HG03139 (cell line): ENCODE data around the gene CASP5.
A peak's percentile ranks its signal among the peaks of the same experiment; 100 is the strongest.
"Not testable (repeated sequence)": the region's sequence is repeated elsewhere in the genome, so short reads cannot be mapped to it uniquely, and the experiment has no call there.

Experiments used
- ATAC-seq: cut with Tn5 transposase; IDR thresholded peaks from one replicate; pipeline ENCODE4 v1.9.1; 2021; ENCODE audit not compliant: unreplicated experiment

The CASP5 gene

DNA sequence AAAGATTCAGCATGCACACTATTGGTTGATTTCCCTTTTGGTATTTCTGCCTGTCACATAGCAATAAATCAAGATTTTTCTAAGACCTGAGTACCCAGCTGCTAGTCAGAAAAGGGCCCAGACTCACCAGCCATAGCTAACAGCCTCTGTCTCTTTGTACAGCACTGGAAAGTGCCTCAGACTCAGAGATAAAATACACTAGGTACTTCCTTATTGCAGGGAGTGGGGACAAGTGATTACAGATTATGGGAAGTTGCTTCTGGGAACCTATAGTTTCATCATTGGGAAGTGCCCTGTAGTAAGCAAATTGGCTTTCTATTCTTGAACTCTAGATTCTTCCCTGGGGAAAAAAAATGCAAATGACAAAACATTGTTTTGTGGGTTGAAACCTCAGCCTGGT lies at the start of gene CASP5:
TSS of gene CASP5 (minus strand) at position 166 of the 400 bp plus-strand sequence. CDS start at position 134, 32 bp downstream.
- ATAC-seq: no peak

DNA sequence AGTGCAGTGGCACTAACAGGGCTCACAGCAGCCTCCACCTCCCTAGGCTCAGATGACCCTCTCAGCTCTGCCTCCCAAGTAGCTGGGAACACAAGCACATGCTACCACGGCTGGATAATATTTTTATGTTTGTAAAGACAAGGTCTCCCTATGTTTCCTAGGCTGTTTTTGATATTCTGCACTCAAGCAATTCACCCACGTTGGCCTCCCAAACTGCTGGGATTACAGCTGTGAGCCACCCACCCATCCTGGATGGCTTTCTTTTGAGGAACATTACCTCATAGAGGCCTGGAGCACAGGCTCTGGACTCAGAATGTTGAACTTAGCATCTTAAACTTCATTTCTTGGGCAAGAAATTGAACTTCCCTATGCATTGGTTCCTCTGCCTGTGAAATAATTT lies 49.1 kb upstream of the CASP5 start:
- not testable (repeated sequence) for ATAC-seq

DNA sequence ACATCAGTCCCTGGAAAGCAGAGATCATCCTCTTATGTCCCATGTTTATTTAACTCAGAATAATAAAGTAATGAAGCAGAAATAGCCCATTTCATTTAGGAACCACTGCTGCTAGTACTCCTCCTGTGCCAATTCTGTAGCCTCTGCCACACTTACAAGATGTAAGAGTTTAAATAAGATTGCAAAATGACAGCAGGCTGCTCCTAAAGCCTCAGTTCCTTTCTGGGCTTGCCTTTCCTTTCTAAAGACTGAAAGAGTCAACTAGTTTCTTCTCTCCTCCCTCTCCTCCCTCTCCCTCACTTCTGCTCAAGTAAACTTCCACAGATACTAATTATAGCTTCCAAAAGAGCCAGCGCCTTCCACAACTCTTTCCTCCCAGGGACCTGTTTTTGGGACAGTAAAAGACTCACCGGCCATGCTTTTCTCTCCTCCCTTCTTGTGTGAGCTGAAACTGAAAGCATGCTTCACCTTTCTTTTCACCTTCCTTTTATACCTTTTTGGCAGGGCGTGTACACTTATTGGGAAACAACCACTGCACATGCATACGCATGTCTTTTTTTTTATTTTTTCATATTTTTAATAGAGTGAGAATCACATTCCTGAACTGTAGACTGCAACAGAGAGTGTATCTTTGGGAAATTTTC lies 48.2 kb upstream of the CASP5 start:
- no peak for ATAC-seq

DNA sequence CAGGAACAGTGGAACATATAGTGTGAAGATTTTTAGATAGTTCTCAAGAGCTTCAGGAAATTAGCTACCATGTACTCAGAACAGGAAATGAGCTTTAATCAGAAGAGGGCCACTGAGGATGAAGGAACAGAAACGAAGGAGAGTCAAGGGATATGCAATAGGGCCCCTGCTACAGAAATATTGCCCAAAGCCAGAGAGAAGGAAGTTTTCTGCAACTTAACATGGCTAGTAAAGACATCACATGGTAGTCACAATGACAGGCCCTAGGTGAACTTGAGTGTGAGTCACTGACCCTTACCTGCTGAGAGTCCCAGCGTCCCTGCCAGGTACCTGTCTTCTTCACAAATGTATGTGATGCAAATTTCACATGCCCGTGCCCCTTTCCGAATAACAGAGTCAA lies 47.3 kb upstream of the CASP5 start:
- no peak for ATAC-seq

DNA sequence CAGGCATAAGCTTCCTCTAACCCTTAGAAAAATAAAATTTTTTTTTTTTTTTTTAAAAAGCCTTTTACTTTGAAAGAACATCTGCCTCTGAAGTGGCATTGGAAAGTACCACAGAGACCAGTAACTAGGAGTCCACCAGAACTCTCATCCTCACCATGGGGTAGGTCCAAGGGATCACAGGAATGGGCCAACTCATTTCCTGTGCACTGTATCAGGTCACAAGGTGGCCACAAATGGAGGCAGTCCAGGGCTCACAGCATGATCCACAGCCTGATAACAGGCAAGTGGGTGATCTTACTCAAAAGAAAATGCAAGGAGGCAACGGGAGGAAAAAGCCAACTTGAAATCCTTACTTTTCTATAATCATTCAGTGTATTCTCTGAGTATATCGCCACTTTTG lies 46.8 kb upstream of the CASP5 start:
- not testable (repeated sequence) for ATAC-seq

DNA sequence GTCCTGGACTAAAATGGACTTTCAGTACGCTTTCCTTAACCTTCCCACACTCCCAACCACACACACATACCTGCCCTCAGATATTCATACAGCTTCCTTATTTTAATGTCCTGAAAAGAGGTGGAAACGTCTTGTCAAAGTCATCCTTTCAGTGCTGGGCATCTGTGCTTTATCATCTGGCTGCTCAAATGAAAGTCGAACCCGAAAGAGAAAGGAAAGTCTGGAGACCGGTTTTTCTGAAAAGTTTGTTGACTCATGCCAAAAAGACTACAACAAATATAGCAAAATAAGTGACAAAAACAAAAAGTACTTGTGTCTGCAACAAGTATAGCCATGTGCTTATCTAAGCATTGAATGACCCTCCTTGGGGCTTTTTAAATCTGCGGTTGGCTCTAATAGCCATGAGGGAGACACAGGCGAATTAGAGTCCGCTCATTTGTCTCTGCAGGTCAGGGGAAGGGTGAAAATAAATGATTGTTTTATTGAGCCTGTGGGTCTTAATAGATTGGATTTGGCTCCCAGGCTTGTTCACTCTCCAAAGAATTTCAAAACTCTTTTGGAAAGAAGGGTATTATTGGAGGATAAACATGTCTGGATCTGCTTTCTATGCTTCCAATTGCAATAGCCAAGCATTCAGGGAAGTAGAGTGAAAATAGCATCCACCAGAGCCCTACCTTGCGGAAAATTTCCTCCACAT lies 40.4 kb upstream of the CASP5 start:
- ATAC-seq: not testable (repeated sequence)

DNA sequence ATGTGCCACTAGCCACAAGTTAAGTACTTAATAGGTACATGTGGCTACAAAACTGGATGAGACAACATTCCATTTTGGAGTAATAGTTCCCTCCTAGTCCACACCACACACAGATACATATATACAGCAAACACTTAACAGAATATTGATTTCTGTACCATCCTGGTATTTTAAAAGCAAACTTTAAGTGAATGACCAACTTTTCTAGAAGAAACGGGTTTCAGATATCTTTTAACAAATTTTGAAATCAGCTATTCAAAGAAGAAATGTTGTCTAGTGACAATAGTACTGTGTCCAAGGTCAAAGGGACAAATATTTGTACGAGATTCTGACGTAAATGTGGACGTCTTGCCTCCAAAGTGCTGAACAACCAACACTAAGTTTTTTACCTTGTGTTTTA lies 34.5 kb upstream of the CASP5 start:
- ATAC-seq: no peak

DNA sequence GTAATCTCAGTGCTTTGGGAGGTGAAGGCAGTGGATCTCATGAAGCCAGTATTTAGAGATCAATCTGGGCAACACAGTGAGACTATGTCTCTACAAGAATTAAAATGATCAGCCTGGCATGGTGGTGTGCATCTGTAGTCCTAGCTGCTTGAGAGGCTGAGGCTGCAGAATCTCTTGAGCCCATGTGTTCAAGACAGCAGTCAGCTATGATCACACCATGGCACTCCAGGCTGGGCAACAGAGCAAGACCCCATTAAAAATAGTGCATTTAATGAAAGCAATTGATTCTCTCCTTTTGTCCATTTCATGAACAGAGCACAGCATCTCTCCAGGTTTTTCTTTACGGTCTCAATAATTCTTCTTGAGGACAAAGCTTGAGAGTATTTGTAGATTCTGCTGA lies 33.5 kb upstream of the CASP5 start:
- ATAC-seq: no peak

DNA sequence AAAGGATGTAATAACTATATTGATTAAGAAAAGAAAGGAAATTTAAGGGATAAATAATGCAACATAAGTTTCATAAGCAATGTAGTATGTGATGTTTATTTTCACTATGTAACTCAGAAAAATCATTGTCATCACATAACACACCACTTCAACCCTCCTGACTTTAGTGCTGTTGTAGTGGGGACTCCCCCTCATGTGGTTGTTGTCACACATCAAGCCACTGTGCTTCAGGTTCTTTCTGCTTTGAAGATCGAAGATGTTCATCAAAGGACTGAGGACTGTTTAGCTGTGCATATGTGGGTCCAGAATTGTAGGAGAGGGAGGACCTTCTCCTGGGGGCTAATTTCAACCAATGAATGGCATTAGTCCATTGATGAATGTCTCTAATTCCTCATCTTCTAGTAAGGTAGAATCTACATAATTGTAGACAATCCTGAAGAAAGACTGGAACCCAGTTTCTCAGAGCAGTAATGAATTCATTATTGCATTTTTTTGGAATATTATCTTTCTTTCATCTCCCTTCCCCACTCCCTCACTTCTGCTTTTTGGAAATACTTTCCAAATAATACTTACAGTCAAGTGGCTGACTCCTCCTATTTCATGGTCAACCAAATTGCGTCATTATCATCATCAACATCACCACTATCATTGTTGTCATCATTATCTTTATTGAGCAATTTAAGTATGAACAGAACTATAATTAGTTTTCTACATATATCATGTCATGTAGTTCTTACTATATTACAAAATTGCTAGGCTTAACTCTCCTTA lies 31.9 kb upstream of the CASP5 start:
- no peak for ATAC-seq

DNA sequence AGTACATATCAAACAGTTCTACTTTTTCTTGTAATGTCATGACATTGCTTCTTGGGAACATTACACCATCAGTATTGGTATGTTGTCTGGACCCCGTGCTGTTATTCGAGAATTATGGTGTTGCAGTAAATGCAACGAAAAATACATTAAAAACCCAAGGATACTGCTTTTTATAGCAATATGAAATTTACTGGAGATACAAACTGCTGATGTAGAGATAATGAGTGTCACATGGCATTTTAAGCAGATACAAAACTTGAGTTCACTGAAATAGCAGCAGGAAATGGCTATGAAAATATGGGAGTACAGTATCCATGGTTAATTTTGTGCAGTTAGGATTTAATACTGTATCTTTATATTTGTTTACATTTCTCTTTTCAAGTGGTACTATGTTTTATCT lies 29.5 kb upstream of the CASP5 start:
- no peak for ATAC-seq

DNA sequence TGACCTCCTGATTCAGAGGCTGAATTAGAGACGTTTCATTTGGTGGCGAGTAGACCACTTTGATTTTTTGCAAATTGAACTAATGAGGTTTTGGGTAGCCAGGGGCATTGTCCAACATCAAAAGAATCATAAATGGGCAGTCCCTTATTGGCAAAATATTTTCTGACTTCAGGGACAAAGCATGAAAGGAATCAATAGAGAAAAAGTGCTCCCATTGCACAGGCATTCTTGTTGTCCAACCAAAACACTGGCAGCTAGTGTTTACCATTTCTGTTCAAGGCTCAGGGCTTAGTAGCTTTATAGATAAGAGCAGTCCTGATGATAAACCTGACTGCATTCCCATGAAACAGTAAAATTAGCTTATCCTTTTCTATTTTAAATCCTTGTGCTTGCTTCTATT lies 28.6 kb upstream of the CASP5 start:
- ATAC-seq: no peak

DNA sequence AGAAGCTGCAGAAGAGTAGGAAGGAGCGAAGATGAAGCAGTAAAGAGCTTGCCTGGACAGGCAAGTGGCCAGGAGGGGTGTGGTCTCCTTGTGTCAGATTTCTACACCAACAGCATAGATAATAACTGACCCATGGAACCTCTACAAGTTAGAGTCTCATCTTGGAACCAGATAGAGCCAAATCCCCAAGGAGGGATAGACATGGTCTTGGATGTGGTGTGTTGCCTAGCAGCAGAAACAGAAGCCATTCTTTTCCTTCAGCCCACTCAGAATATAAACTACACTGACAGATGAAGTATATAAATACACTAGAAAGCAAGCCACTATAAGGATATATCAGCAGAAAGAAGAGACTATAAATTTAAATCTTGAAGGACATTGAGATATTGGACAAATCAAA lies 26.5 kb upstream of the CASP5 start:
- ATAC-seq: no peak

DNA sequence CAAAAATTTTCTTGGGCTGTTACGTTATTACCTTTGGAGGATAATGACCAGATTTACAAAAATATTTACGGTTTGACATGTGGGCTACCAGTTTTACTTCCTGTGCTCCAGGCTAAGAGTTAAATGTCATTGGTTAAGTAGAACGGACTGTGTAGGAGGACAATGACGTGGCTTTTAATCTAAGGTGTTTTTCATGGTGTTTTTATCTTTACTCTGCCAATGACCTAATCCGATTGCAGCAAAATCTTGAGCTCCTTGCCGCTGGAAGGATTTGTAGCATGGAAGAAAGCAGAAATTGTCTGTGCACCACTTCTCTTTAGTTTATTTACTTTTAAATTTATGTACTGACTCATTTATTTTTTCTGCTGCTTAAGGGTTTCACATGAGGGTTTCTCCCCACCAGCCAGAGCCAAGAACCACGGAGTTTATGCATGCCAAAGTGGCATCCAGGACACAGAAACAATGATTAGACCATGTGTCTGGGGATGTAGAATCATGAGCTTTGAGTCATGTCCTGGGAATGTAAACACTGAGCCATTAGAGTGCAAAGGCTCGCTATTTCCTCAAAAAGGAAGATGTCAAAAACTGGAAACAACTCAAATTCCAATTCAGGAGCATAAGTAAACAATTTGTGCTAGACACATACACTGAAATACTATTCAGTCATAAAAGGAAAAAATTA lies 24.1 kb upstream of the CASP5 start:
- no peak for ATAC-seq

DNA sequence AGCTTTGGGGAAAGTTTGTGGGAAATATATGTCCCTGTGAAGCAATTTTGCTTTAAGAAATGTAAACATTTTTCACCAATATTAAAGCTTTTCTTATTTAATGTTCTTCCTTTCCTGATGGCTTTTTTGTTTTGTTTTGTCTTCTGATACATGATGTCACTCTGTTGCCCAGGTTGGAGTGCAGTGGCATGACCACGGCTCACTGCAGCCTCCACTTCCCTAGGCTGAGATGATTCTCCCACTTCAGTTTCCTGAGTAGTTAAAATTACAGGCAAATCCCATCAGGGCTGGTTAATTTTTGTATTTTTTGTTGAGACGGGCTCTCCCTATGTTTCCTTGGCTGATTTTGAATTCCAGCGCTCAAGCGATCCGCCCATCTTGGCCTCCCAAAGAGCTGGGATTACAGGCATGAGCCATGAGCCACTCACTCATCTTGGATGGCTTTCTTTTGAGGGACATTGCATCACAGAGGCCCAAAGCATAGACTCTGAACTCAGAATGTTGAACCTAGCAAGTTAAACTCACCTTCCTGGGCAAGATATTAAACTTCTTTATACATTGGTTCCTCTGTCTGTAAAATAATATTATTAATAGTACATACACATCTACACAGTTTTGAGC lies 22.8 kb upstream of the CASP5 start:
- ATAC-seq: no peak

DNA sequence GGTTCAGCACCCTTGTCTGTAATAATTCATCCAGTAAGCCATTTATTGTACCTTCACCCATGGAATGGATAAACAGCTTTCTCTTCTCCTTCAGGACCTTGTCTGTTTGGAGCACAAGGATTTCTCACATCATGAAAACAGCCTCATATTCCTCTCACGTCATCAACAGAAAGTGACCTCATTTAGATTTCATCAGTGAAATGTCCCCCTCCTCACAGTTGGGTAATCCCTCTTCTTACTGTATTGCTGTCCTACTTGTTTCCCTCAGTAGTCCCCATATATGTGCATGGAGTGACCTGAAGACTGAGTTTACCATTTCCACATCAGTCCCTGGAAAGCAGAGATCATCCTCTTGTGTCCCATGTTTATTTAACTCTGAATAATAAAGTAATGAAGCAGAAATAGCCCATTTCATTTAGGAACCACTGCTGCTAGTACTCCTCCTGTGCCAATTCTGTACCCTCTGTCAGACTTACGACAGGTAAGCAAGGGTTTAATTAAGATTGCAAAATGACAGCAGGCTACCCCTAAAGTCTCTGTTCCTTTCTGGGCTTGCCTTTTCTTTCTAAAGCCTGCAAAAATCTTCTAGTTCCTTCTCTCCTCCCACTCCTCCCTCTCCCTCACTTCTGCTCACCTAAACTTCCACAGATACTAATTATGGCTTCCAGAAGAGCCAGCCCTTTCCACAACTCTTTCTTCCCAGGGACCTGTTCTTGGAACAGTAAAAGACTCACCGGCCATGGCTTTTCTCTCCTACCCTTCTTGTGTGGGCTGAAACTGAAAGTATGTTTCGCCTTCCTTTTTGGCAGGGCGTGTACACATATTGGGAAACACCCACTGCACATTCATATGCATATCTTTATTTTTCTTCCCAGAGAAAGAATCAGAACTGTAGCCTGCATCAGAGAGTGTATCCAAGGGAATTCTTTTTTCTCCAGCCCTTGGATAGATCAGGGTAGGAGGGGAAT lies 21.9 kb upstream of the CASP5 start, which contains the start of gene CARD16:
TSS of gene CARD16 (minus strand) at position 779 of the 968 bp plus-strand sequence. CDS start at position 741, 38 bp downstream.
- peak; percentile 99 for ATAC-seq

DNA sequence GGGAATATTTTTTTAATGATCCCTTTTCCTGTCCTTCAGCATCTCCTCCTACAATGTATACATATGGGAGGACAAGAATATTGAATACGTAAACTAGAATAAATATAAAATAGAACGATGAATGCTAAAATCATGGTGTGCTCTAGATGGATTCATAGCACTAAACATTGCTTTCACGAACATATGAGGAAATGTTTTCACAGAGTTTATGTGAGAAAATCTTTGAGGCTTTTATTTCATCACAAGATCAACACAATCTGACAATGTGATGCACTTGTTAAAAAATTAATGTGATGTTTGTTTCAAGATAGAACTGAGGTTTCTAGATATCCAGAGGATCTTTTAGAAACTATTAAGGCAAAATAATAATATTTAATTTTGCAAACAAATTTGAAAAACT lies 19.2 kb upstream of the CASP5 start:
- no peak for ATAC-seq

DNA sequence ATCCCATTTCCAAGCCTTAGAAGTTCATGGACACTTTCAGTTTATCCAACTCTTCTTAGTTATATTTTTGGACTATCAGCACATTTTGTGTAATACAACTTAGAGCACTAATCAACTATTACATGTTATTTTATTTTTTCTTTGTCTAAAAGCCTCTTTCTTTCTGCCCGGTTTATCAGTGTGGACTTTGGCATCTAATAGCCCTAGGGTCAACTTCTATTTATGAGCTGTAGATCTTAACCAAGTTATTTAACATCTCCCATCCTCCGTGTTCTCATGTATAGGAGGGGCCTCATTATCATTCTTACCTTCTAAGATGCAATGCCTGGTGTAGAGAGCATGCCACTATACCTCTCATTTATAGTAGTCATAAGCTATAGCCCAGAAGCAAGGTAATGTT lies 17.7 kb upstream of the CASP5 start:
- ATAC-seq: no peak

DNA sequence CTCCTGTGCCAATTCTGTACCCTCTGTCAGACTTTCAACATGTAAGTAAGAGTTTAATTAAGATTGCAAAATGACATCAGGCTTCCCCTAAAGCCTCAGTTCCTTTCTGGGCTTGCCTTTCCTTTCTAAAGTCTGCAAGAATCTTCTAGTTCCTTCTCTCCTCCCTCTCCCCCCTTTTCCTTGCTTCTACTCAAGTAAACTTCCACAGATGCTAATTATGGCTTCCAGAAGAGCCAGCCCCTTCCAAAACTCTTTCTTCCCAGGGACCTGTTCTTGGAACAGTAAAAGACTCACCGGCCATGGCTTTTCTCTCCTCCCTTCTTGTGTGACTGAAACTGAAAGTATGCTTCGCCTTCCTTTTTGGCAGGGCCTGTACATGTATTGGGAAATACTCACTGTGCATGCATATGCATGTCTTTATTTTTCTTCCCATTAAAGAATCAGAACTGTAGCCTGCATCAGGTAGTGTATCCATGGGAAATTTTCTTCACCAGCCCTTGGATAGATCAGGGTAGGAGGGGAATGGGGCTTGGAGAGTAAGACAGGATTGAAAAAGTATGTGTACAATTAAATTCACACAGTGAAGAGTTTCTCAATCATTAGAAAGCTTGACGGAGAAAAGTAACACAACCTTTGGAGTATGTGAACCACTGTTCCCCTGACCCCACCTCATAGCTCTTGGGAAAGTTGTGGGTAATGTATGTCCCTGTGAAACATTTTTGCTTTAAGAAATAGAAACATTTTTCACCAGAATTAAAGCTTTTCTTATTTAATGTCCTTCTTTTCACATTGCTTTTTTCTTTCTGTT lies 12.0 kb upstream of the CASP5 start, which contains the start of gene CASP1:
TSS of gene CASP1 (minus strand) at position 332 of the 808 bp plus-strand sequence. CDS start at position 301, 31 bp downstream.
- peak; percentile 97 for ATAC-seq

DNA sequence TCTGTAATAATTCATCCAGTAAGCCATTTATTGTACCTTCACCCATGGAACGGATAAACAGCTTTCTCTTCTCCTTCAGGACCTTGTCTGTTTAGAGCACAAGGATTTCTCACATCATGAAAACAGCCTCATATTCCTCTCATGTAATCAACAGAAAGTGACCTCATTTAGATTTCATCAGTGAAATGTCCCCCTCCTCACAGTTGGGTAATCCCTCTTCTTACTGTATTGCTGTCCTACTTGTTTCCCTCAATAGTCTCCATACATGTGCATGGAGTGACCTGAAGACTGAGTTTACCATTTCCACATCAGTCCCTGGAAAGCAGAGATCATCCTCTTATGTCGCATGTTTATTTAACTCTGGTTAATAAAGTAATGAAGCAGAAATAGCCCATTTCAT lies 11.4 kb upstream of the CASP5 start:
- peak; percentile 6 for ATAC-seq
